HCT116 (cell line): Measurements from ENCODE around the gene DCP2. TPM values are rescaled to one million over a fixed set of nuclear protein-coding genes. Genes with fewer than 3 reads are reported as not detected.

ENCODE experiments used
- ATAC-seq: fragments of 200-7000 bp; cut with Tn5 transposase; 2 replicates; pipeline ENCODE4 v1.9.1; 2020; ENCODE audit warnings: mild to moderate bottlenecking, moderate library complexity
- BruUV-seq: library from RNA; stranded (reverse); fragments of 400-500 nt; replicated peaks from 2 replicates; lab custom pipeline; 2021; lab: Mats Ljungman, UMichigan
- CTCF ChIA-PET: fragments of 300-600 bp; sonication (Branson Sonifier 250); formaldehyde crosslinking; loops from one replicate; lab custom pipeline; 2021; ENCODE audit warnings: antibody characterized with exemption; lab: Charles Lee
- POLR2A ChIA-PET: fragments of 300-600, 350-600 bp; sonication (Branson Sonifier 250); formaldehyde crosslinking; loops from one replicate; lab custom pipeline; 2021; ENCODE audit warnings: antibody characterized with exemption; lab: Charles Lee
- RAD21 ChIA-PET, 2 experiments: fragments of 300-600 bp; sonication (Branson Sonifier 250); formaldehyde crosslinking; loops; one replicate each; lab custom pipeline; 2023; ENCODE audit warnings: low total read pairs in 2 of 2; ENCODE audit not compliant: uncharacterized antibody in 2 of 2, unreplicated experiment in 2 of 2, low non-redundant PET in 1 of 2; lab: Charles Lee
- DNase-seq: peaks from one replicate; pipeline ENCODE4 v3.0.0-alpha.2; 2010; ENCODE audit warnings: low read depth, low spot score
- H2AFZ ChIP-seq: fragments of 200-600 bp; shearing (Covaris generic), sonication (generic); 2 replicates; pipeline ENCODE4 v1.6.1; 2017; ENCODE audit warnings: low read depth, mixed run types, mixed read lengths, antibody characterized with exemption, low read length; ENCODE audit not compliant: poor library complexity, severe bottlenecking
- H3K27ac ChIP-seq: 2 replicates; pipeline ENCODE4 v1.5.1; 2012; ENCODE audit warnings: low read depth, low read length
- H3K27me3 ChIP-seq: fragments of 200-600 bp; sonication (generic); 2 replicates; pipeline ENCODE4 v1.6.1; 2016; ENCODE audit warnings: mixed run types, low read length, mixed read lengths; ENCODE audit not compliant: insufficient read depth
- H3K36me3 ChIP-seq, 2 experiments: fragments of 200-500 bp in 1 of 2; fragments of 200-600 bp in 1 of 2; sonication (Bioruptor generic) in 1 of 2; sonication (generic) in 1 of 2; 2 replicates each; pipeline versions ENCODE4 v1.5.1 to v1.6.1; 2014 to 2016; ENCODE audit warnings: low read length in 2 of 2, inconsistent platforms in 1 of 2, mixed read lengths in 1 of 2, mixed run types in 1 of 2; ENCODE audit not compliant: insufficient read depth in 2 of 2, control insufficient read depth in 1 of 2
- H3K4me1 ChIP-seq, 2 experiments: fragments of 200-600 bp in 1 of 2; sonication (generic) in 1 of 2; 2 replicates each; pipeline versions ENCODE4 v1.5.1 to v1.6.1; 2012 to 2017; ENCODE audit warnings: low read length in 2 of 2, inconsistent platforms in 1 of 2, mild to moderate bottlenecking in 1 of 2, mixed read lengths in 1 of 2, mixed run types in 1 of 2, moderate library complexity in 1 of 2; ENCODE audit not compliant: insufficient read depth in 2 of 2, control insufficient read depth in 1 of 2
- H3K4me2 ChIP-seq: fragments of 200-600 bp; sonication (generic); 2 replicates; pipeline ENCODE4 v1.6.1; 2017; ENCODE audit warnings: mixed run types, low read length, mixed read lengths
- H3K4me3 ChIP-seq, 2 experiments: fragments of 200-600 bp in 1 of 2; sonication (generic) in 1 of 2; replicated peaks in 1 of 2; 2 replicates each; pipeline ENCODE4 v1.5.1; 2011 to 2016; ENCODE audit warnings: low read length in 2 of 2, control low read depth in 1 of 2, low read depth in 1 of 2, mild to moderate bottlenecking in 1 of 2, mixed read lengths in 1 of 2, mixed run types in 1 of 2
- H3K79me2 ChIP-seq: fragments of 200-600 bp; sonication (generic); 2 replicates; pipeline ENCODE4 v1.6.1; 2017; ENCODE audit warnings: mild to moderate bottlenecking, mixed run types, low read length, moderate library complexity, mixed read lengths; ENCODE audit not compliant: insufficient read depth
- H3K9ac ChIP-seq: fragments of 200-600 bp; sonication (generic); 2 replicates; pipeline ENCODE4 v1.6.1; 2016; ENCODE audit warnings: low read length, mixed read lengths
- H3K9me2 ChIP-seq: fragments of 200-600 bp; sonication (generic), shearing (Covaris generic); 2 replicates; pipeline ENCODE4 v1.6.1; 2017; ENCODE audit warnings: mixed run types, mild to moderate bottlenecking, moderate library complexity; ENCODE audit not compliant: insufficient read depth
- H3K9me3 ChIP-seq, 2 experiments: fragments of 200-500 bp in 1 of 2; fragments of 200-600 bp in 1 of 2; sonication (Bioruptor generic) in 1 of 2; sonication (generic) in 1 of 2; 2 replicates each; pipeline ENCODE4 v1.6.1; 2014 to 2017; ENCODE audit warnings: low read length in 2 of 2, mixed read lengths in 2 of 2, inconsistent platforms in 1 of 2, low read depth in 1 of 2, mild to moderate bottlenecking in 1 of 2, mixed run types in 1 of 2, moderate library complexity in 1 of 2; ENCODE audit not compliant: control insufficient read depth in 1 of 2, insufficient read depth in 1 of 2
- H4K20me1 ChIP-seq: fragments of 200-600 bp; sonication (generic), shearing (Covaris generic); 2 replicates; pipeline ENCODE4 v1.6.1; 2017; ENCODE audit warnings: mixed run types, mild to moderate bottlenecking, moderate library complexity; ENCODE audit not compliant: insufficient read depth
- CBX3 ChIP-seq: IDR thresholded peaks from 2 replicates; pipeline ENCODE4 v1.6.1; 2012; ENCODE audit warnings: low read depth
- CEBPB ChIP-seq: IDR thresholded peaks from 2 replicates; pipeline ENCODE4 v1.6.1; 2012; ENCODE audit warnings: low read depth
- ELF1 ChIP-seq: IDR thresholded peaks from 2 replicates; pipeline ENCODE4 v1.6.1; 2012; ENCODE audit warnings: low read depth, borderline replicate concordance
- EZH2 ChIP-seq: fragments of 200-600 bp; sonication (generic); IDR thresholded peaks from 2 replicates; pipeline ENCODE4 v1.6.1; 2017; ENCODE audit warnings: antibody characterized with exemption, mixed run types
- FOSL1 ChIP-seq: IDR thresholded peaks from 2 replicates; pipeline ENCODE4 v1.6.1; 2012; ENCODE audit warnings: low read depth
- JUND ChIP-seq: IDR thresholded peaks from 2 replicates; pipeline ENCODE4 v1.6.1; 2012
- MAX ChIP-seq: IDR thresholded peaks from 2 replicates; pipeline ENCODE4 v1.6.1; 2012
- POLR2AphosphoS5 ChIP-seq: IDR thresholded peaks from 2 replicates; pipeline ENCODE4 v1.6.1; 2011; ENCODE audit warnings: mild to moderate bottlenecking, low read depth, low read length, moderate library complexity
- RAD21 ChIP-seq: IDR thresholded peaks from 2 replicates; pipeline ENCODE4 v1.6.1; 2012; ENCODE audit warnings: low read depth, mild to moderate bottlenecking
- SIN3A ChIP-seq: IDR thresholded peaks from 2 replicates; pipeline ENCODE4 v1.6.1; 2012; ENCODE audit warnings: low read depth
- SP1 ChIP-seq: IDR thresholded peaks from 2 replicates; pipeline ENCODE4 v1.6.1; 2012; ENCODE audit warnings: low read depth
- SRF ChIP-seq: IDR thresholded peaks from 2 replicates; pipeline ENCODE4 v1.6.1; 2012; ENCODE audit warnings: low read depth
- TCF7L2 ChIP-seq: IDR thresholded peaks from 2 replicates; pipeline ENCODE4 v1.7.0; 2011; ENCODE audit warnings: borderline replicate concordance, inconsistent platforms; ENCODE audit not compliant: insufficient read depth, insufficient read length; ENCODE audit errors: extremely low read depth
- YY1 ChIP-seq: IDR thresholded peaks from 2 replicates; pipeline ENCODE4 v1.6.1; 2011; ENCODE audit warnings: low read length, low read depth, moderate library complexity, mild to moderate bottlenecking; ENCODE audit not compliant: insufficient replicate concordance; ENCODE audit errors: extremely low read depth
- ZBTB33 ChIP-seq: IDR thresholded peaks from 2 replicates; pipeline ENCODE4 v1.6.1; 2011; ENCODE audit warnings: mild to moderate bottlenecking, low read length, moderate library complexity; ENCODE audit not compliant: insufficient replicate concordance; ENCODE audit errors: extremely low read depth
- ZFX ChIP-seq: fragments of 450-650 bp; IDR thresholded peaks from 2 replicates; pipeline ENCODE4 v1.6.1; 2017
- intact Hi-C: fragments of 100-400 bp; cut with micrococcal nuclease; formaldehyde crosslinking; loops from 2 replicates; pipeline ENCODE4 v1.10.0; 2022
- total RNA-seq: library from RNA; stranded (reverse); gene quantifications from one replicate; pipeline ENCODE4 v1.2.1, GENCODE V29; 2021; ENCODE audit not compliant: unreplicated experiment

The DCP2 gene
- total RNA-seq, 1 experiment from 2014 or later = 57.1 TPM

GRCh38 chr5:113044776-113045465, 68.3 kb downstream of the DCP2 start (continued):
- TF ChIP-seq EZH2 (no peak), MAX (no peak)
- TF ChIP-seq, all 23 proteins: peak for 0

GRCh38 chr5:113047234-113047633, 70.6 kb downstream of the DCP2 start:
- no peak for TF ChIP-seq SRF
- no peak for TF ChIP-seq TCF7L2
- no peak for TF ChIP-seq SIN3A
- no peak for TF ChIP-seq CBX3
- no peak for TF ChIP-seq YY1
- no peak for TF ChIP-seq JUND
- no peak for TF ChIP-seq EZH2
- TF ChIP-seq RAD21 = no peak
- 0 out of 2 replicates have a peak, but pooled peaks have one; percentile 15 for TF ChIP-seq SP1
- TF ChIP-seq POLR2AphosphoS5 = no peak
- no peak for TF ChIP-seq ZBTB33
- 0 out of 2 replicates have a peak, but pooled peaks have one; percentile 32 for TF ChIP-seq FOSL1
- TF ChIP-seq ZFX = no peak
- TF ChIP-seq CEBPB = no peak
- no peak for TF ChIP-seq ELF1
- Histone ChIP-seq H3K9ac (peak overlapping the region; percentile 40; the same call in 1 of the 2 replicates), H3K9me2 (no peaks in the 10 kb centered on the region), H3K27me3 (no peaks in the 10 kb centered on the region), H4K20me1 (no peaks in the 10 kb centered on the region), H3K4me2 (peak overlapping the region; percentile 41), H3K27ac (no peak overlapping the region; the same call in 1 of the 2 replicates), H3K36me3 (0 out of 4 replicates have a peak, but pooled peaks cover 0 to 4% of the 10 kb centered on the region in 2 experiments), H3K79me2 (no peaks in the 10 kb centered on the region), H2AFZ (no peak overlapping the region), H3K9me3 (no peaks in the 10 kb centered on the region), H3K4me3 (no peak overlapping the region), H3K4me1 (peaks cover 6 to 19% of the 10 kb centered on the region in 2 experiments; a peak in 3 of 4 replicates)
- RAD21 ChIA-PET = no interaction called here
- intact Hi-C loops = no loop called here
- CTCF ChIA-PET = no interaction called here
- DNase-seq (peak; percentile 22), ATAC-seq (peak; percentile 80)
- POLR2A ChIA-PET = no interaction called here
- TSS peak; percentile 28 for BruUV-seq
